Retinal pigment epithelial cell (primary cell): ENCODE measurements around the gene MAPK8IP1.

Experiments
- DNase-seq: peaks from one replicate; pipeline ENCODE4 v3.0.0-alpha.2; 2010; ENCODE audit warnings: low read depth
- H3K4me3 ChIP-seq: 2 replicates; pipeline ENCODE4 v1.5.1; 2011; ENCODE audit warnings: mild to moderate bottlenecking, low read length, control low read depth, moderate library complexity
- TF ChIP-seq, protein P1 (sequence below): conservative IDR thresholded peaks from 2 replicates; pipeline ENCODE4 v1.5.1; 2011; ENCODE audit warnings: low read depth, low read length, control low read depth, inconsistent platforms

The MAPK8IP1 gene

DNA sequence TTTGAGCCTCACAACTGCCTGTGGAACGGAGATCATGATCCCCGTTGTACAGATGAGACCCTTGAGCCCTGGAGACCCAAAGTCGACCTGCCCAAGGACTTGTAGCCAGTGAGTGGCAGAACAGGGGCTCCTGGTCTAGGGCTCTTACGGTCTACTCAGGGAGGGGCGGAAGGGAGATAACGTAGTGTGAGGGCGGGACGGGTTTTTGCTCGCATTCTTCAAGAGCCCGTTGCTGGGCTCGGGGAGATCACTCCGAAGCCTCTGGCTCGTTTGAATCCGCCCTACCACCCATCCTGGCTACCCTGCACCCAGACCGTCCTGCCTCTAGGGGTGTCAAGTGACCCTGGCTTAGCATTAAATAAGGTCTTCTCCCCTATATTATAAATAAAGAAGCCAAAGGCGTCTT lies 37.5 kb upstream of the MAPK8IP1 start:
- TF ChIP-seq, protein P1, sequence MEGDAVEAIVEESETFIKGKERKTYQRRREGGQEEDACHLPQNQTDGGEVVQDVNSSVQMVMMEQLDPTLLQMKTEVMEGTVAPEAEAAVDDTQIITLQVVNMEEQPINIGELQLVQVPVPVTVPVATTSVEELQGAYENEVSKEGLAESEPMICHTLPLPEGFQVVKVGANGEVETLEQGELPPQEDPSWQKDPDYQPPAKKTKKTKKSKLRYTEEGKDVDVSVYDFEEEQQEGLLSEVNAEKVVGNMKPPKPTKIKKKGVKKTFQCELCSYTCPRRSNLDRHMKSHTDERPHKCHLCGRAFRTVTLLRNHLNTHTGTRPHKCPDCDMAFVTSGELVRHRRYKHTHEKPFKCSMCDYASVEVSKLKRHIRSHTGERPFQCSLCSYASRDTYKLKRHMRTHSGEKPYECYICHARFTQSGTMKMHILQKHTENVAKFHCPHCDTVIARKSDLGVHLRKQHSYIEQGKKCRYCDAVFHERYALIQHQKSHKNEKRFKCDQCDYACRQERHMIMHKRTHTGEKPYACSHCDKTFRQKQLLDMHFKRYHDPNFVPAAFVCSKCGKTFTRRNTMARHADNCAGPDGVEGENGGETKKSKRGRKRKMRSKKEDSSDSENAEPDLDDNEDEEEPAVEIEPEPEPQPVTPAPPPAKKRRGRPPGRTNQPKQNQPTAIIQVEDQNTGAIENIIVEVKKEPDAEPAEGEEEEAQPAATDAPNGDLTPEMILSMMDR = peak; percentile 17
- H3K4me3 ChIP-seq = peak overlapping the region; percentile 88
- no peak for DNase-seq

DNA sequence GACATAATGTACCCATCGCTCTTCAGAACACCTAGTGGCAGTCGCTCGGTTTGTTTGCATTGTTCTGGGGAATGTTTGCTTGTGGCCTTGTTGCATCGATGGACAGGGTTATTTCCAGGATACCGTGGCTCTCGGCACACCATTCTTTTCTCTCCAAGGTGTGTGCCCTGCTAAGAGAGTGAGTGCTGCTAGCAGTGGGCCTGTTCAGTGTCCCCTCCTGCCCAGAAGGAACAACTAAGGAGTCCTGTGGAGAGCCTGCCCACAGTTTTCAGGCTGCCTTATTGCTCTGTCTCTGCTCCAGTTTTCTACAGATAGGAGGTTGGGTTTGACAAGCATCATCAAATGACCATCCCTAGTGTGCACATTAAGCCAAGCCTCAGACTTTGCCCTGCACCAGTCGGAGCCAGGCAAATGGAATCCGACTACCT lies 36.8 kb upstream of the MAPK8IP1 start:
- no peak overlapping the region for H3K4me3 ChIP-seq
- no peak for DNase-seq
- TF ChIP-seq, protein P1 = no peak

DNA sequence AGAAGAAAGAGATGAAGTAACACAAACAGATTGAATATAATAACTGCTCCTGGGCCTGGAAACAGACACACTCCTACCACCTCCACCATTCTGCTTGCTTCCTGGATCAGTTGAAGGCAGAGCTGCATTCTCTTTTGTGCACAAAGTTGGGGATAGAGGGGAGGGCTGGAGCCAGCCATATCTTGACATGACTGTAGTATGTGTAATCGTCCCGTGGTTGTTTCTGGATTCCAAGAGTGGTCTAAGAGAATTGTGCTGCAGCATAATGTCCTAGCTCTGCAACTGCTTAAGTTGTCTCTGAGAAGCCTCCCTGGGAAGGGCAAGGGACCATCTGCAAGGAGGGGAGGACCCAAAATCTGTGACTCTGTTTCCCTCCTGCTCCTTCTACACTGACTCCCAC lies 35.0 kb upstream of the MAPK8IP1 start:
- H3K4me3 ChIP-seq = no peak overlapping the region
- TF ChIP-seq, protein P1 = no peak
- DNase-seq = no peak

DNA sequence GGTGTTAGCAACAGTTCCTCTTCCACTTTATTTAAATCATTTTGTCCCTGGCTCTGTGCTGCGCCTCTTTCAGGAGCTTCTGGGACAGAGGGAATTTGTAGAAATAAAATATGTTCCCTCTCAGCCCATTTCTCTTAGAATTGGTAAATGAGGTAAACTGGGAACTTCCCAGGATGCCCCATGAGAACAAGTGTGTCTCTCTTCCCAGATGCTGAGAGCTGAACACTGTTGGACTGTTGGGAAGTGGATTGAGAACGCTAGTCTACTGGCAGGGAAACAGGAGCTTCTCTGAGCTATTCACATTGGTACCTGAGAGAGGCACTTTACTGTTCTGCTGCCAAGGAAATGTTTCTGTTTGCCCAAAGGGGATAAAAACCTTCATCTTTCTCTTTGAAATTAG lies 34.2 kb upstream of the MAPK8IP1 start:
- H3K4me3 ChIP-seq = no peak overlapping the region
- TF ChIP-seq, protein P1 = no peak
- DNase-seq = no peak

DNA sequence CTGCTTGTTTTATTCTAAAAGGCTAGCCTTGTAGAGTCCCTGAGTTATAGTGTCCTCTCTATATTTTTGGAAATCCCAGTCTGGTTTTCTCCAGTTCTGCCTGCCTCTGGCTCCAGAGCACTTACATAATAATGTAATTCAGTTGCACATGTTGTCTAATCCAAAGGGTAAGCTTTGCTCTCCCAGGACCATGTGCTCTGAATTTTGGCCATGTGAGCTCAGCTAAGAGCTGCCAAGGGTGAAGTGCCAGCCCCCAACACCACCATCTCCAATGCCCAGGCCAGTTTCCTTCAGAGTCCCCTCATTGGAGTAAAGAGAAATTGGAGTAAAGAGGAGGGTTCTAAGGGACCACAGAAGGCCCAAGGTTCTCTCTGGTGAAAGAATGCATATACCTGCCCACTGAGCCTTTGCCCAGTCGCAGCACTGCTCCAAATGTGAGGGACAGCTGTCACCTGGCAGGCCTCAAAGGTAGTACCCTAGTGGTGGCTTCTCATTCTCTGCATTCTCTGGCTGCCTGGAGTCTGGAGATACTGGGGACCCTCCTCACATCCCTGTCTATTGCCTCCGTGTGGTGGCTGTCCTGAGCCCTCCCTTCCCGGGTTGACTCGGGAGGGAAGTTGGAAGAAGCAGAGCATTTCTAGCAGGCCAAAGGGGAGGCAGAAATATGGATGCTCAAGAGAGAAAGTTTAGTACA lies 33.3 kb upstream of the MAPK8IP1 start:
- no peak for DNase-seq
- no peak overlapping the region for H3K4me3 ChIP-seq
- TF ChIP-seq, protein P1 = no peak

DNA sequence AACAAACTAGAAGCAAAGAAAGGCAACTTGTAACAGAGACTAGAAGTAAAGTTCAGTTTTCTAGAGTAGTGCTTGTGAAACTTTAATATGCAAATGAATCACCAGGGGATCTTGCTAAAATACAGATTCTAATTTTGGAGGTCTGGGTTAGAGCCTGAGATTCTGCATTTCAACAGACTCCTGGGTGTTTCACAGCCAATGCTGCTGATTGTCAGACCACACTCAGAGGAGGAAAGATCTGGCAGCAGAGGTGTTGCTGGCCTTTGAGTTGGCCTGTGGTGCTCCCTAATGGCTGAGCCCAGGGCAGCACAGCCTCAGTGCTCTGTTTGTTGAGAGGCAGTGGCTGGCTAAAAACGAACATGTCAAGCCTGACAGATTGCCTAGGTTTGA lies 32.7 kb upstream of the MAPK8IP1 start:
- TF ChIP-seq, protein P1 = no peak
- no peak for DNase-seq
- no peak overlapping the region for H3K4me3 ChIP-seq
